ENCODE data around the gene RREB1.

DNA sequence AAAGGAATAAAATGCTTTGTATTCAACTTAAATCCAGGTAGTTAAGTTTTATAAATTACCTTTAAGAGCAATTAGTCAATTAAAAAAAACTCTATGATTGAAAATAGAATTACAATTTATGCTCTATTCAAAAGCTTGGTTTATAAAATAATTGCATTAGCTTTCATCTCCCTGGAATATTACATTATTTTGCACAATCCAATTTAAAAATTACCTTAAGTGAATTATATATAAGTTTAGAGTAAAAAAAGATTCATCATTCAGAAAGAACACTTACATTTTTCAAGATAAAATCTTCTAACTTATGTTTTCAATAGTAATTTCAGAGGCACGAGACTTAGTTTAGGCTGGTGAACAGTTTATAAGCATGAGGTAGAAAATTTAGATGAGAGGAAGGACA lies 190.4 kb downstream of the RREB1 start:
- TF ChIP-seq, protein P1, sequence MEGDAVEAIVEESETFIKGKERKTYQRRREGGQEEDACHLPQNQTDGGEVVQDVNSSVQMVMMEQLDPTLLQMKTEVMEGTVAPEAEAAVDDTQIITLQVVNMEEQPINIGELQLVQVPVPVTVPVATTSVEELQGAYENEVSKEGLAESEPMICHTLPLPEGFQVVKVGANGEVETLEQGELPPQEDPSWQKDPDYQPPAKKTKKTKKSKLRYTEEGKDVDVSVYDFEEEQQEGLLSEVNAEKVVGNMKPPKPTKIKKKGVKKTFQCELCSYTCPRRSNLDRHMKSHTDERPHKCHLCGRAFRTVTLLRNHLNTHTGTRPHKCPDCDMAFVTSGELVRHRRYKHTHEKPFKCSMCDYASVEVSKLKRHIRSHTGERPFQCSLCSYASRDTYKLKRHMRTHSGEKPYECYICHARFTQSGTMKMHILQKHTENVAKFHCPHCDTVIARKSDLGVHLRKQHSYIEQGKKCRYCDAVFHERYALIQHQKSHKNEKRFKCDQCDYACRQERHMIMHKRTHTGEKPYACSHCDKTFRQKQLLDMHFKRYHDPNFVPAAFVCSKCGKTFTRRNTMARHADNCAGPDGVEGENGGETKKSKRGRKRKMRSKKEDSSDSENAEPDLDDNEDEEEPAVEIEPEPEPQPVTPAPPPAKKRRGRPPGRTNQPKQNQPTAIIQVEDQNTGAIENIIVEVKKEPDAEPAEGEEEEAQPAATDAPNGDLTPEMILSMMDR (tag by site-specific recombination; IDR thresholded peaks at IDR 0.05), result no peak
- no peak for TF ChIP-seq ZNF335 (tag by site-specific recombination; conservative IDR thresholded peaks at IDR 0.05)
